GM19395 (cell line): Measurements from ENCODE around the gene CYB5R4.

Source experiments
- ATAC-seq: cut with Tn5 transposase; IDR thresholded peaks from one replicate; pipeline ENCODE4 v1.9.1; 2021; ENCODE audit warnings: mild to moderate bottlenecking, moderate library complexity; ENCODE audit not compliant: unreplicated experiment

The CYB5R4 gene

GRCh38 chr6:83976037-83976755, 116.7 kb downstream of the CYB5R4 start:
- no peak for ATAC-seq

GRCh38 chr6:83976871-83977270, 117.4 kb downstream of the CYB5R4 start:
- ATAC-seq: no peak

DNA sequence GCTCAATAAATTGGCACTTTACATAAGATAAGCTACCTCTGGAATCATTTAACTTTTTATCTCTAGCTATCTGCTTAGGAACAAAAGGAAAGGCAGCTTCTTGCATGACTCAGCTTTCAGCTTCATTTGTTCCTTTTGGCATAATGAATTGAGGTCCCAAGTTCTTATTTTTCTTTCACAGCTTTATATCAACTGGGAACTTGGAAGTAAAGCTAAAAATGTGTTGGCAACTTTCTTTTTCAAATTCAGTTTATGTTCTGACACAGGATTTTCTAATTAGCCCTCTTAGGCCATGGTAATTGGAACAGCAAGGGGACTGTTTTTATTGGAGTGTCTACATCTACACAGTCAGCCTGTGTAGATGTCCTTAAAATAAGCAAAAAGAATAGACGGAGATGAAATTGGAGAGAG, 118.8 kb downstream of the CYB5R4 start:
- ATAC-seq: no peak

DNA sequence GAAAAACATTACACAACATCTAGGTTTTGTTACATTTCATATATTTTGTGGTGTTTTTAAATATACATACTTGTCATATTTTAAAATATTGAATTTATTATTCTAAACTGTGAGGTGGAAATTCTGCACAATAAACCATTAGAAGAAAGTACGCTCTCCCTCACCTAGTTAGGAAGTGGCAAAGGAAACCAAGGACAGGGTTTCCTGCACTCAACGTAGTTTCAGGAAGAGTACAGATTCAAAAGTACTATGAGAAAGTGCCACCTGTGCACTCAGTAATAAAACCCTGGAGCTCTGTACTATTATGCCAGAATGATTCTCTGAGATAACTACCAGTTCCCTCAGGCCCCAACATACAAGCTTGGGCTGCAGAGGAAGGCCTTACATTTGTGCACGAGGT, 119.5 kb downstream of the CYB5R4 start:
- ATAC-seq: no peak

DNA sequence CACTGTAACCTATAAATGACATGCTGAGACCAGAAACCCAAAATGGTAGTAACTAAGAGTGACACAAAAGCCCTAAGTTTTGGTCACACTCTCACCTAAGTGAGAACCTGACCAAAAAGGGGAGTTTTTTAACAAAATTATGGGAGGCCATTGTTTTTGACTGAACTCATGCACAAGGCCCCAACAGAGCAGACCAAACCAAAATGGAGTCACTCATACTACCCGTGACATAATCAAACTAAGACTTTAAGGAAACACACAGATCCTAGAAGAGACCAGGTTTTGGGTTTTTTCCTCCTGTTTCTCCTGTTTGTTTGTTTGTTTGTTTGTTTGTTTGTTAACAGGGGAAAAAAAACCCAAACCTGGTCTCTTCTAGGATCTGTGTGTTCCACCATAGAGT, 124.9 kb downstream of the CYB5R4 start:
- no peak for ATAC-seq

DNA sequence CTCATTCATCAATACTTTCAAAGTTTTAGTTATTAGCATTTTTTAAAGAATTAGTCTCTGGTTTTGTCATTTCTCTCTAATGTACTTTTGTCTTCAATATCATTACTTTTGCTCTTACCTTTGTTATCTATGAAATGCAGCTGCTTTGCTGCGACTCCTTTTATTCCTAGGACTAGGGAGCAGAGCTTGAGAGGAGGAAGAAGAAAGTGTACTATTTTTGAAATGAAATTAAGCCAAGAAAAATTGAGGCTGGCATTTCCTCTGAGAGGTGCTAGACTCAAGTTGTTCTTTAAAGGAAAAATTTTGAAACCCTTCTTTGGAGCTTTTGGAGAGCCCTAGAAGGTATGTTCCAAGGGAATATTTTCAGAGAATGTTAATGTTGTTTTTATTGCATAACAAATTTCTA, 125.8 kb downstream of the CYB5R4 start:
- no peak for ATAC-seq

DNA sequence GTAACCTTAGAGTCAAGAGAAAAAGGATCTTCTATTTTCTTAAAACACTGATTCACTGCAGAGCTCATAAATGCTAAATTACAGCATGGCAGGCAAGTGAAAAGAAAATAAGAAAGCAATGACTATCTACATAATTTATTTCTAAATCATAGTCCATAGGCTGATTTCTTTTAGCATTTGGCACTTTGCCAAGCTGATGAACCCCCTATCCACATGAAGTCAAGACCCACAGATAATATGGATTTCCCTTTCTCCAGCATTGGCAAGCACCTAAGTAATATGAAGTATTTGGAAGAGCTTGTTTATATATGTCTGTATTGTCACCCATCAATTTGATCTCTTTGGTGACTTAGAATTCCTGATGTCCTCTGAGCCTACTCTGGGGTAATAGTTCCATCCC, 126.2 kb downstream of the CYB5R4 start:
- ATAC-seq: no peak

DNA sequence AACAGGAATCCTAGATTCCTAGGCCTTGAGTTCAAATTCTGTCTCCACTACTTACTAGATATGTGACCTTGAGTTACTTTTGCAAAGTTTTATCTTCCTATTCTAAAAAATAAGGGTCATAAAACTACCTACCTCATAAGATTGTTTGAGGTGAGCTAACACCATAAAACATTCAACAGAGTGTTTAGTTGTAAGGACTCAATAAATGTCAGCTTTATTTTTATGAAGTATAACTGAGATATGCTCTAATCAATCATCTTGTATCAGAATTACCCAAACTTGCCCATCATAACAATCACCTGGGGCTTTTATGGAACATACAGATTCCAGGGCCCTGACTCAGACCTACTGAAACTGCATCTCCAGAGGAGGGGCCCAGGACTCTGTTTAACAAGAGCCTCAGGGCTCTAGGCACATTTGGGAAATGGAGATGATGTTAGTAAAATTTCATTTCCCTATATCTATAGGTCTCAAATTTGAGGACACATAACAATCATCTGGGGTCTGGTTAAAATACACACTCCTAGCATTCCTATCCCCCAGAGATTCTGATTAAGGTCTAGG, 138.6 kb downstream of the CYB5R4 start:
- no peak for ATAC-seq

DNA sequence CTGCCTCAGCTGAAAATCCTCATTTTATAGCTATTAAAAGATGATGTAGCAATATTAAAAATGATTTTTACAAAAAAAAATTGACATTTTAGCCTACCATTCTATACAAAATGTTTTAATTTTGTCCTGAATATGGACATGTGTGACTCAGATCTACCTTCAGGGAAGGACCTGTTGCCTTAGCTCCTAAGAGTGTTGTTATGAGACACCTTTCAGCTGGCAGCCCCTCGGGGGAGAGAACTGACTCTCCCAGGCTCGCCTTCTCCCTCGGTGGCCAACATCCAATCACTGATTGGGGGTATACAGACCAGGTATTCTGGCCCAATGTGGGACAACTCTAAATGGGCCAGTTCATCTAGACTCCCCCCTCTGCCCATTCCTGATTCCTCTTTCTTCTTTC, 141.6 kb downstream of the CYB5R4 start:
- ATAC-seq: no peak

DNA sequence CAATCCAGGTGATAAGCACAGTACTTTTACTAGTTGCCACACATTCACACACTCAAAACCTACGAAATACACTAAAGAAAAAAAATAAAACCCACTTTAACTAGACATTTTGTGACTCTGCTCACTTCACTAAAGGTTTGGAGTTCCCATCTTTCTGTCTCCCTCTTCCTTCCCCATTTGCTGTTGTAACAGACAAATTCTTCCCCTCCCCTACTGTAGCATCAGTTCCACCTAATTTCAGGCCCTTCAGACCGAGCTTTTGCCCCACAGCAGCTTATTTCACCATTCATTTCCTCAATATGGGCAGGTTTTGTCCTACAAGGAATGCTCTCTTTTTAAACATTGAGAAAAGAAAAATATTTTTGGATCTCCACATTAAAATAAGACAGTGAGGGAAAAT, 142.7 kb downstream of the CYB5R4 start:
- ATAC-seq: no peak

DNA sequence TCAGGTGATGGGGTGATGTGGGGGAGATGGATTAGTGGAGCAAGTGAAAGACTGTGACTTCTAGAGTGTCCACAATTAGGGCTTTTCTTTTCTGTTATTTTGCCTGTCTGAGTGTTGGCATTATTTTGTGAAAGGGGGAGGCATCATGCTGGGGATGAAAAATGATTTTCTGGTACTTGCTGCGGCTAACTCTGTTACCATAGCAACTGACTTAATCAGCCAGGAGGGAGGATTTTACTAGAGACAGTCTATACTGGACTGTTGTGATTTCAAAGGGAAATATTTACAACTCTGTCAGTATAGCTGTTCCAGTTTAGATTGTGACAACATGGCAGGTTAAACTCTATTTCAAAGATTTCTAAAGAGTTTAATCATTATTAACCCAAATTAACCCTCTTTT, 143.6 kb downstream of the CYB5R4 start:
- ATAC-seq: no peak

DNA sequence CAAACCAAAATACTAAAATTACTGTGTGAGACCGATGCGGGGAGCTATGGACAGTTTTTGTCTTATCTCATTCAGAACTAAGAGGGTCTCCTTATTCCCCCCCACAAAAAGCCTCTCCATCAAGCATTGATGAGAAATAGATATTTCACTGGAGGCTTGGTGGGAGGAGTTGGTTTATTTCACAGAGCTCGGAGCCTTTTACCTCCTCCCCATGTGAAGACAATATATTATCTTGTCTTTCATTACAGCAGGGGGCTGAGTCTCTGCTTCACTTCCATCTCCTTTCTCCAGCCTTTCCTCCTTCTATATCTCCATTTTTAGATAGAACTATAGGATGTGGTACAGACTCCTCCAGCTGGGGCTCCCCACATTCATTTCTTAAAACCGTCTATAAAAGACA, 144.2 kb downstream of the CYB5R4 start:
- ATAC-seq: no peak

DNA sequence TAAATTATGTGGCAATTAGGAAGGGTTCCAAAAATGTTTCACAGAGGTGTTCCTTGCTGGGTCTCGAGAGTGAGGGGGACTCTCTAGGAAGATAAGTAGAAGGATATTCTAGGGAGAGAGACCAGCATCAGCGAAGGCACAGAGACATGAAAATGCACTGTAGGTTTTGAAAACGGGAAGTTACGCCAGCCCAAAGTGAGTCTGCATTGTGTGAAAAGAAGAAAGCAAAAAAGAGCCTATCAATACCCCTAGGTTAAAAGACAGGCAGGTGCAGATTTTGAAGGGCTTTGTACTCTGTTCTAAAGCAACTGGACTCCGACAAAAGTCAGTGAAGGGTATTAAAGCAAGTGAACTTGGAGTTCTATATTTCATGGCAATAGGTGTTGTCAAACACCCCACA, 148.4 kb downstream of the CYB5R4 start:
- no peak for ATAC-seq

DNA sequence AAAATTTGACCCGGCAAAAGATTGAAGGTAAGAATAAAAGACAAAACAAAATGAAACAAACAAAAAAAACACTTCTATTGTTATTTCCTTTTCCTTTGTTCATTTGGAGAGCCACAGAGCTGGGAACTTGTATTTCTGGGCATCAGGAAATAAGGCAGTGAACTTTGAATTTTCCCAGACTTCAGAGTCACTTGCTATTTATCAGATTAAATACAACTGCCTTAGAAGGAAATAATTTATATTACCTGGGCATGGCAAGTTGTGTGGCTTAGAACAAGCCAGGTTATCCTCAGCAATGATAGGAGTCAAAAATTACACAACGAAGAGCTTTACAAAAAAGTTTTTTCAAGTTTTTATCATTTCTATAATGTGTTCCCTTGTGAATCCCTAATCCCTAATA, 153.9 kb downstream of the CYB5R4 start:
- ATAC-seq: no peak

- no peak for ATAC-seq
These were observed 154.4 kb downstream of the CYB5R4 start for GRCh38 chr6:84013931-84014330.

DNA sequence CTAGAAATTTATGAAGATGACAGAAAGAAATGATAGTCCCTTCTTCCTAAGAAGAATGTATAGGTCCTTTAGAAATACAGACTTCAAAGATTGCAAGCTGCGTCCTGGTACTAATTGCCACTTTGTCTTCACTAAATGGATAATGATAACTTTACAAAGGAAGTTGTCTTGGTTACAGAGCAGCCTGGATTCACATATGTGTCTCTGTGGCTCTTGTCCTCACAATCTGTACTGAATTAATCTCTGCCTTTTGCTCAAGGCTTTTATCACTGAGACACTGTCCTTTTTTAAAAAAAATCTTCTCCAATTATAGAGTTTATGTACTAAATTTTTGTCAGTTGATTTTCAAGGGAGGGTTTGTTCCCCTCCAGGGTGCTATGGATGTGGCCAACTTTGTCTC, 156.5 kb downstream of the CYB5R4 start:
- no peak for ATAC-seq
